ENCODE data around the gene MAP3K2.

MAP3K2 gene

GRCh38 chr2:127347734-127348392 lies 39.9 kb downstream of the MAP3K2 start:
- no peak for DNase-seq

GRCh38 chr2:127347015-127347414 lies 40.8 kb downstream of the MAP3K2 start:
- no peak for DNase-seq

GRCh38 chr2:127343277-127343676 lies 44.5 kb downstream of the MAP3K2 start:
- no peak for DNase-seq

- no peak for DNase-seq
These were observed 45.7 kb downstream of the MAP3K2 start for GRCh38 chr2:127342101-127342500.

- DNase-seq, result no peak
These were observed 55.4 kb downstream of the MAP3K2 start for GRCh38 chr2:127332335-127332734.

GRCh38 chr2:127330753-127331152 lies 57.0 kb downstream of the MAP3K2 start:
- no peak for DNase-seq

- no peak for DNase-seq
These were observed 61.4 kb downstream of the MAP3K2 start for GRCh38 chr2:127326289-127326945.

GRCh38 chr2:127324635-127325034 lies 63.1 kb downstream of the MAP3K2 start:
- DNase-seq, result no peak

- no peak for DNase-seq
These were observed 66.5 kb downstream of the MAP3K2 start for GRCh38 chr2:127321303-127321702.

GRCh38 chr2:127320586-127321275 lies 67.0 kb downstream of the MAP3K2 start:
- no peak for DNase-seq

GRCh38 chr2:127320067-127320466 lies 67.7 kb downstream of the MAP3K2 start:
- no peak for DNase-seq

- no peak for DNase-seq
These were observed 73.4 kb downstream of the MAP3K2 start for GRCh38 chr2:127314193-127314988.

GRCh38 chr2:127313406-127313805 lies 74.4 kb downstream of the MAP3K2 start:
- DNase-seq, result no peak

- DNase-seq, result no peak
These were observed 76.8 kb downstream of the MAP3K2 start for GRCh38 chr2:127310980-127311379.

- no peak for DNase-seq
These were observed 78.3 kb downstream of the MAP3K2 start for GRCh38 chr2:127309468-127309867.

GRCh38 chr2:127308586-127309138 lies 79.1 kb downstream of the MAP3K2 start:
- no peak for DNase-seq

GRCh38 chr2:127305990-127306585 lies 81.7 kb downstream of the MAP3K2 start:
- DNase-seq, result no peak

- DNase-seq, result no peak
These were observed 85.6 kb downstream of the MAP3K2 start for GRCh38 chr2:127302168-127302567.

- DNase-seq, result peak; percentile 87 to 90
These were observed 93.8 kb downstream of the MAP3K2 start, which contains the start of gene ERCC3 for GRCh38 chr2:127293748-127294562. TSS of gene ERCC3 (minus strand) at chr2:127294144. CDS start at chr2:127294081, 63 bp downstream.

GRCh38 chr2:127293386-127293747 lies 94.4 kb downstream of the MAP3K2 start:
- peak in 1 of 2 experiments; percentile 43 for DNase-seq

- peak in 1 of 2 experiments; percentile 7 for DNase-seq
These were observed 99.5 kb downstream of the MAP3K2 start for GRCh38 chr2:127288274-127288673.
